RPMI7951 (cell line): ENCODE data around the gene APLP2. TPM values are rescaled to one million over a fixed set of nuclear protein-coding genes. Genes with fewer than 3 reads are reported as not detected.
"Not testable (repeated sequence)": the region's sequence is repeated elsewhere in the genome, so short reads cannot be mapped to it uniquely, and the experiment has no call there.

ENCODE experiments used
- DNase-seq: peaks from one replicate; pipeline ENCODE4 v3.0.0-alpha.2; 2012; ENCODE audit warnings: low read depth
- total RNA-seq: library from RNA; depleted of rRNA; stranded (reverse); fragments of >200 nt; shearing (Covaris generic); gene quantifications from 2 replicates; pipeline ENCODE4 v1.2.3, GENCODE V29; 2014

The APLP2 gene
- total RNA-seq, 1 experiment from 2014 or later = 180 TPM

GRCh38 chr11:130170345-130170744, 100.7 kb downstream of the APLP2 start:
- no peak for DNase-seq

DNA sequence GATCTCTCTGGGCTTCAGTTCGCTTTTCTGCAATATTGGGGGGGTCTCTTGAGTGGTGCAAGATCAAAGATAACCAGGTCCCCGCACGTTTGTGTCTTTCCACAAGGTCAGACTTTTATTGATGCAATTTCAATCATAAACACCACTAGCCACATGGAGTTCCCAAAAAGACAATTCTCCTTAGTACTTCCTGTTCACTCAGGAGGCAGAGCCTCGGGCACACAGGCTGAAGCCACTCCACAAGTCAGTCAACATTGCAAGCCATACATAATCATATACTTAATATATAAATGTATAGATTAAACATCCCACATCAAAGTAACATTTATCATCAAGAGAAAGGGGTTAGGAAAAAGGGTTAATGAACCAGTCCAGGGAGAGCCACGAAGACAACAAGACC, 101.8 kb downstream of the APLP2 start:
- DNase-seq = no peak

DNA sequence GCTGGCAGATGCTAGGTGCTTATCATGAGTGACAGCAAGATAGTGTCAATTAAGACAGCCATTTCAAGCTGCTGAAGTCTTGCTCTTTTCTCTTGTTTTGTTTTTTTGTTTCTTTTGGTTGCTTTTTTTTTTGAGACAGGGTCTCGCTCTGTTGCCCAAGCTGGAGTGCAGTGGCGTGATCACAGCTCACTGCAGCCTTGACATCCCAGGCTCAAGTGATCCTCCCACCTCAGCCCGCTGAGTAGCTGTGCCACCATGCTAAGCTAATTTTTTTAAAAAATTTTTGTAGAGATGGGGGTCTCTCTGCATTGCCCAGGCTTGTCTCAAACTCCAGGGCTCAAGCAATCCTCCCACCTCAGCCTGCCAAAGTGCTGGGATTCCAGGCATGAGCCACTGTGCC, 102.3 kb downstream of the APLP2 start:
- DNase-seq = not testable (repeated sequence)

GRCh38 chr11:130174642-130175041, 104.9 kb downstream of the APLP2 start:
- no peak for DNase-seq

DNA sequence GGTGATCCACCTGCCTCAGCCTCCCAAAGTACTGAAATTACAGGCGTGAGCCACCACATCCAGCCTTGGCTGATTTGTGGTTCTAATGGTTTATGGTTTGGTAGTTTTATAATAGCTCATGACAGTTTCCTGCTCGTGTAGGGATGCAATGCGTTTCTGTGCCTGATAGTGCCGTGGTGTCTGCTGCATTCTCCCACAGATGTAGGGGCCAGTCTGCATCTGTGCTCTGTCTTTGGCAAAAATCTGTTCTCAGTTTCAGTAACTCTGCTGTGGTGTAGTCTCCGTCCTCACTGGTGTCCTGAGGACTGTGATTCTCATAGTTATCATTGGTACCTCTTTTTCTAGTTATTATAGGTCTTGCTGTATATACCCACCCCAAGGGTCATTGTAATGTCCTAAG, 106.2 kb downstream of the APLP2 start:
- no peak for DNase-seq

- DNase-seq = no peak
Measured at GRCh38 chr11:130177782-130178181, 108.1 kb downstream of the APLP2 start.

GRCh38 chr11:130178441-130179339, 109.0 kb downstream of the APLP2 start:
- DNase-seq = peak; percentile 59

- no peak for DNase-seq
Measured at GRCh38 chr11:130179396-130180306, 110.0 kb downstream of the APLP2 start.

DNA sequence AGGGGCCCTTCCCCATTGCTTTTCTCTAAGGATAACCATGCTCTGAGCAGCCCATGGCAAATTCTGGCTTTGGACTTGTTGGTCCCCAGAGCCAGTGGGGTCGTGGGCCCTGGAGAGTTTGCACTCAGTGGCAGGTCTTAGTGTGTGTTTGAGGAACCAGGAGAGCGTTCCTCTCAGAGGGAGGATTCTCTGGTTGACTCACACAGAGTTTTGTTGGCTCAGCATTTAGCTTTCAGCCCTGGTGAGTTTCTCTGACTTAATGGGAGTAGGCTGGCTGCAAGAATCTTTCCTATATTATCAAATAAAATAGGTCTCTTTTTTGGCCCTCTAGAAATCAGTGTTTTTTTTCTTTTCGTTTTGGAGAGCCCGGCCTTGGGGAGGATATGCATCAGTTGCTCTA, 110.8 kb downstream of the APLP2 start:
- no peak for DNase-seq

- no peak for DNase-seq
Measured at GRCh38 chr11:130180896-130181294, 111.2 kb downstream of the APLP2 start.

GRCh38 chr11:130181295-130182272, 111.9 kb downstream of the APLP2 start:
- DNase-seq = peak; percentile 75

DNA sequence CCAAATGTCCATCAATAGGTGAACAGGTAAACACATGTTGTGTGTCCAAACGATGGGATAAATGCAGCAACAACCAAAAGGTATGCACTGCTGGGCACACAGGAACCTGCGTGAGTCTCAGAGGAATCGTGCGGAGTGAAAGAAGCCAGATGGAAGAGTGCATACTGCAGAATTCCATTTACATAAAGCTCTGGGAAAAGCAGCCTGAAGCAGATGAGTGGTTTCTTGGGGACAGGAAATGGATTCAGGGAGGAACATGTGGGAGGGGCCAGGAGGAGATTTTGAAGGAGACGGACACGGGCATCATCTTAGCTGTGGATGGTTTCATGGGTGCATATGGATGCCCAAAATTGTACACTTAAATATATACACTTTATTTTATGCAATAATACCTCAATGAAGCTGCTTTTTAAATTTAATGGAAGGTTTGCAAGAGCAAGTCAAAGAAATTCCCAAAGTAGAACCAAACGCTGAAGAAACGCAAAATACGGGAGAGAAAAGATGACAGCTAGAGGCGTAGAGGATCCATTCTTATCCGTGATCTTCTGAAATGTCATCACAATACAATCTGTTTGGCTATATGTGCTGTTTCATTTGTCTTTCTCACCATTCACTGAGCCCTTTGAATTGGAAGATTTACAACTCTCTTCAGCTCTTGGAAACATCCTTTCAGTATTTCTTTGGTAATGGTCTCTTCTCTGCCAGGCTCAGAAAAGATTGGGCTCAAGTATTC, 114.3 kb downstream of the APLP2 start:
- DNase-seq = no peak

GRCh38 chr11:130187096-130187495, 117.4 kb downstream of the APLP2 start:
- no peak for DNase-seq

DNA sequence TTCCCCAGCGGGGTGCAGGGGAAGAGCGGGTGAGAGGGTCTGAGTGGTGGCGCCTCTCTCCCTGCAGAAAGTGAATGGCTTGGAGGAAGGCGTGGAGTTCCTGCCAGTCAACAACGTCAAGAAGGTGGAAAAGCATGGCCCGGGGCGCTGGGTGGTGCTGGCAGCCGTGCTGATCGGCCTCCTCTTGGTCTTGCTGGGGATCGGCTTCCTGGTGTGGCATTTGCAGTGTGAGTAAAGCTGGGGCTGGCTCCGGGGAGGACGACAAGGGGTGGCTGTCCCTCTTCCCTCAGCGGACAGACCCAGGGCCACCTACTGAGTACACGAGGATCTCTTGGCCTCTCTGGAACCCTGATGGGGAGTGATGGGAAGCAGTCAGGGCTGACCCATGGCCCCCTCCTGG, 118.4 kb downstream of the APLP2 start:
- DNase-seq = no peak

GRCh38 chr11:130188585-130189347, 119.1 kb downstream of the APLP2 start:
- DNase-seq = no peak

GRCh38 chr11:130189492-130190210, 120.0 kb downstream of the APLP2 start:
- DNase-seq = no peak

- no peak for DNase-seq
Measured at GRCh38 chr11:130190371-130190881, 120.7 kb downstream of the APLP2 start.

DNA sequence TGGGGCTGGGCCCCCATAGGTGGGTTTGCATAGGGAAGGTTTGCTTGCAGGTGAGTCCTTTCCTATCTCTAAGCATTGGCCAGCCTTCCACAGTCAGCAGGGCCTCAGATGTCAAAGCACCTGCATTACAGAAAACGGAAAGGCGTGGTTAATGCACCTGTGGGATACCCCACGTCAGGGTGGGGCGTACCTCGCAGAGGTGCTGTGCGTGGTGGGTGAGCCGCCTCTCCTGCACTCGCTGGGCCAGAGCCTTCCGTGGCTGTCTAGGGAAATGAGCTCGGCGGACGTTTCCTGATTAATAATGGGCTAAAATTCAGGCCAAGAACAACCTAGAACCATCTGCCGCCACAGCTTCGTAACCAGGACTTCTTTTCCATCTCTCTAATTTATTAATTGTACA, 122.2 kb downstream of the APLP2 start:
- DNase-seq = no peak

GRCh38 chr11:130192845-130193267, 123.2 kb downstream of the APLP2 start:
- no peak for DNase-seq
